Measurements from ENCODE around the gene PRELID3B. TPM values are rescaled to one million over a fixed set of nuclear protein-coding genes. Genes with fewer than 3 reads are reported as not detected.
A peak's percentile ranks its signal among the peaks of the same experiment; 100 is the strongest.

Gene PRELID3B
- total and polyA plus RNA-seq, 2 of the 13 experiments (the other 11 are each of a cell fraction or from before 2014, with no cell fraction given) = 23.3 to 42.6 TPM

DNA sequence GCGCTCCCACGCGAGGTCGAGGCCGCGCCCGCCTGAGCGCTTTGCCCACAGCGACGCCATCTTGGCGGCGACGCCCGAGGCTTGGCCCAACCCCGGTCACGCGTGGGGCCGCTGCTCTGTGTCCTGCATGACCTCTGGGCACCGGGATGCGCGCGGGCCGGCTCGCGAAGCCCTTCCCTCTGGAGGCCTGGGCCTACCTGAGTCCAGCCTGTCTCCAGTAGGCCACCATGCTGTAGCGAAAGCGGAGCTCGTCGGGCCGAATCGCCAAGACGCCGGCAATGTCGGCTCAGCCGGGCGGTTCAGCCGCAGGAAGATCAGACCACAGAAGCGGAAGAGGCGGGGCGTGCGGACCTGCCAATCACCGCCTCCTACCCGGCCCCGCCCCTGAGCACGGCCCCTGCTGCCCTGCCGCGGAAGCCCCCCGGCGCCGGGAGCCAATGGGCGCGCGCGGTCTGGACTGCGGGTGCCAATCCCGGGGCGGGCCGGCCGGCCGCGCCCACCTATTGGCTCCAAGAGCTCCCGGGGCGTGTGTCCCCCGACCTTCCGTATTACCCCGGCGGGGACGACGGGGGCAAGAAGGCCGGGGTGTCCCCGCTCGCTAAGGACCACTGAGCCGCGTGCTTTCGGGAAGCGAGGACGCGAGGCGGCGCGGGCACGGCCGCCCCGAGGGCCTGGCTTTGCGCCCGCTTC, 10.4 kb downstream of the PRELID3B start, which contains the start of gene ATP5F1E (continued):
- peak; percentile 100 for TF ChIP-seq ZNF687 (CRISPR knock-in tag; IDR thresholded peaks at IDR 0.05)
- TF ChIP-seq NFATC3 (CRISPR knock-in tag; IDR thresholded peaks at IDR 0.05) = 0 out of 2 replicates have a peak, but pooled peaks have one; percentile 37
- TF ChIP-seq FOSL1 (CRISPR knock-in tag; IDR thresholded peaks at IDR 0.05; ENCODE audit: borderline replicate concordance) = 0 out of 2 replicates have a peak, but pooled peaks have one; percentile 10
- TF ChIP-seq ZNF605 (CRISPR knock-in tag; IDR thresholded peaks at IDR 0.05) = peak; percentile 88
- TF ChIP-seq ZNF510 (CRISPR knock-in tag; IDR thresholded peaks at IDR 0.05; ENCODE audit: low read depth) = no peak; the same call in none of the 2 replicates
- peak; percentile 92 for TF ChIP-seq TAF15 (IDR thresholded peaks at IDR 0.05; ENCODE audit: low read depth, low read length, poor library complexity, severe bottlenecking)
- peak; percentile 40 for TF ChIP-seq ATF6 (CRISPR knock-in tag; conservative IDR thresholded peaks at IDR 0.05)
- no peak; the same call in 1 of the 2 replicates for TF ChIP-seq SIX1 (CRISPR knock-in tag; IDR thresholded peaks at IDR 0.05; ENCODE audit: borderline replicate concordance)
- peak; percentile 93; the same call in 1 of the 2 replicates for TF ChIP-seq ZNF563 (CRISPR knock-in tag; IDR thresholded peaks at IDR 0.05)
- peak; percentile 70 for TF ChIP-seq SIN3B (IDR thresholded peaks at IDR 0.05; ENCODE audit: low read length)
- peak; percentile 93 for TF ChIP-seq IRX3 (CRISPR knock-in tag; IDR thresholded peaks at IDR 0.05; ENCODE audit: borderline replicate concordance, low read depth)
- peak; percentile 80 for TF ChIP-seq ELF1 (CRISPR knock-in tag; IDR thresholded peaks at IDR 0.05)
- peak; percentile 72 for TF ChIP-seq GLI4 (CRISPR knock-in tag; IDR thresholded peaks at IDR 0.05; ENCODE audit: borderline replicate concordance)
- peak; percentile 84 to 93; a peak in 3 of 4 replicates for TF ChIP-seq KLF16 (CRISPR knock-in tag; IDR thresholded peaks at IDR 0.05)
- TF ChIP-seq ZNF773 (CRISPR knock-in tag; IDR thresholded peaks at IDR 0.05; ENCODE audit: borderline replicate concordance) = peak; percentile 68
- no peak for TF ChIP-seq HOXA7 (CRISPR knock-in tag; IDR thresholded peaks at IDR 0.05)
- TF ChIP-seq, protein P1, sequence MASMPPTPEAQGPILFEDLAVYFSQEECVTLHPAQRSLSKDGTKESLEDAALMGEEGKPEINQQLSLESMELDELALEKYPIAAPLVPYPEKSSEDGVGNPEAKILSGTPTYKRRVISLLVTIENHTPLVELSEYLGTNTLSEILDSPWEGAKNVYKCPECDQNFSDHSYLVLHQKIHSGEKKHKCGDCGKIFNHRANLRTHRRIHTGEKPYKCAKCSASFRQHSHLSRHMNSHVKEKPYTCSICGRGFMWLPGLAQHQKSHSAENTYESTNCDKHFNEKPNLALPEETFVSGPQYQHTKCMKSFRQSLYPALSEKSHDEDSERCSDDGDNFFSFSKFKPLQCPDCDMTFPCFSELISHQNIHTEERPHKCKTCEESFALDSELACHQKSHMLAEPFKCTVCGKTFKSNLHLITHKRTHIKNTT (CRISPR knock-in tag; IDR thresholded peaks at IDR 0.05) = no peak
- peak; percentile 83 for TF ChIP-seq FOXM1 (CRISPR knock-in tag; IDR thresholded peaks at IDR 0.05)
- no peak for TF ChIP-seq FOXA1 (IDR thresholded peaks at IDR 0.05)
- no peak for TF ChIP-seq FOXA1 (CRISPR knock-in tag; IDR thresholded peaks at IDR 0.05)
- TF ChIP-seq, protein P2, sequence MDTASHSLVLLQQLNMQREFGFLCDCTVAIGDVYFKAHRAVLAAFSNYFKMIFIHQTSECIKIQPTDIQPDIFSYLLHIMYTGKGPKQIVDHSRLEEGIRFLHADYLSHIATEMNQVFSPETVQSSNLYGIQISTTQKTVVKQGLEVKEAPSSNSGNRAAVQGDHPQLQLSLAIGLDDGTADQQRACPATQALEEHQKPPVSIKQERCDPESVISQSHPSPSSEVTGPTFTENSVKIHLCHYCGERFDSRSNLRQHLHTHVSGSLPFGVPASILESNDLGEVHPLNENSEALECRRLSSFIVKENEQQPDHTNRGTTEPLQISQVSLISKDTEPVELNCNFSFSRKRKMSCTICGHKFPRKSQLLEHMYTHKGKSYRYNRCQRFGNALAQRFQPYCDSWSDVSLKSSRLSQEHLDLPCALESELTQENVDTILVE (CRISPR knock-in tag; IDR thresholded peaks at IDR 0.05) = peak; percentile 92; the same call in 1 of the 2 replicates
- no peak; the same call in 1 of the 2 replicates for TF ChIP-seq ZNF550 (CRISPR knock-in tag; IDR thresholded peaks at IDR 0.05; ENCODE audit: borderline replicate concordance)

All from HepG2 (cell line).